Neural progenitor cell (in vitro differentiated cells): Measurements from ENCODE around the gene CCDC3.

Experiments used
- CTCF ChIP-seq: fragments of 200-600 bp; sonication (generic); IDR thresholded peaks from 2 replicates; pipeline ENCODE4 v1.5.1; 2017; ENCODE audit warnings: antibody characterized with exemption, mild to moderate bottlenecking
- EZH2 ChIP-seq: fragments of 200-600 bp; sonication (generic); IDR thresholded peaks from 2 replicates; pipeline ENCODE4 v1.6.1; 2017; ENCODE audit warnings: antibody characterized with exemption, mild to moderate bottlenecking, moderate library complexity

GRCh38 chr10:12966067-12966466, 35.4 kb downstream of the CCDC3 start:
- no peak for TF ChIP-seq CTCF
- TF ChIP-seq EZH2: no peak
